A549 (cell line): ENCODE measurements around the gene PDCD4. TPM values are rescaled to one million over a fixed set of nuclear protein-coding genes. Genes with fewer than 3 reads are reported as not detected.

Experiments
- ATAC-seq, 2 experiments: fragments of 200-7000 bp in 1 of 2; fragments of >200 bp in 1 of 2; cut with Nextera tagmentation in 1 of 2; cut with Tn5 transposase in 1 of 2; 3 replicates each; pipeline versions ENCODE4 v1.8.0 to v1.9.1; 2018 to 2020; ENCODE audit warnings: mild to moderate bottlenecking in 1 of 2, moderate library complexity in 1 of 2
- CTCF ChIA-PET: fragments of 300-600 bp; sonication (Branson Sonifier 250); formaldehyde crosslinking; extraction: SDS; loops from one replicate; lab custom pipeline; 2021; ENCODE audit warnings: antibody characterized with exemption, inconsistent platforms; lab: Yijun Ruan, JAX
- POLR2A ChIA-PET: fragments of 350-600 bp; formaldehyde crosslinking; extraction: SDS; loops from one replicate; lab custom pipeline; 2021; ENCODE audit warnings: antibody characterized with exemption, inconsistent platforms; lab: Yijun Ruan, JAX
- DNase-seq, 2 experiments: peaks; one replicate each; pipeline versions ENCODE4 v3.0.0 to v3.0.0-alpha.2; 2011 to 2016; ENCODE audit warnings: low read depth in 1 of 2, low spot score in 1 of 2
- FAIRE-seq: peaks from 2 replicates; lab custom pipeline; 2011; peaks lifted over from hg19 to GRCh38; lab: Jason Lieb, UNC
- H3K27ac ChIP-seq, 2 experiments: fragments of >200 bp; sonication (Bioruptor Twin); formaldehyde crosslinking; 3 replicates each; pipeline ENCODE4 v1.5.1; 2016 to 2017
- H3K4me1 ChIP-seq: fragments of >200 bp; sonication (Bioruptor Twin); formaldehyde crosslinking; 3 replicates; pipeline ENCODE4 v1.6.1; 2016
- H3K4me2 ChIP-seq: fragments of >200 bp; sonication (Bioruptor Twin); formaldehyde crosslinking; 3 replicates; pipeline ENCODE4 v1.6.1; 2016
- H3K4me3 ChIP-seq: fragments of >200 bp; sonication (Bioruptor Twin); formaldehyde crosslinking; 3 replicates; pipeline ENCODE4 v1.5.1; 2016
- H3K9me3 ChIP-seq: fragments of >200 bp; sonication (Bioruptor Twin); formaldehyde crosslinking; 3 replicates; pipeline ENCODE4 v1.6.1; 2016
- CHD2 ChIP-seq: fragments of 150-350 bp; IDR thresholded peaks from 2 replicates; pipeline ENCODE4 v1.6.1; 2014; ENCODE audit warnings: low read length; ENCODE audit not compliant: partially characterized antibody
- HOXB13 ChIP-seq: fragments of 250-450 bp; sonication (Bioruptor Pico); IDR thresholded peaks from 2 replicates; pipeline ENCODE4 v1.5.0; 2020; ENCODE audit warnings: low read depth, mild to moderate bottlenecking, moderate library complexity
- KDM5A ChIP-seq: fragments of 200-600 bp; sonication (generic); IDR thresholded peaks from 2 replicates; pipeline ENCODE4 v1.6.1; 2016; ENCODE audit warnings: antibody characterized with exemption, mild to moderate bottlenecking
- MAFK ChIP-seq: fragments of 450-650 bp; IDR thresholded peaks from 2 replicates; pipeline ENCODE4 v1.6.1; 2014; ENCODE audit not compliant: partially characterized antibody
- SREBF2 ChIP-seq: fragments of 450-650 bp; IDR thresholded peaks from 2 replicates; pipeline ENCODE4 v1.6.1; 2014; ENCODE audit warnings: mild to moderate bottlenecking, moderate library complexity
- TP53 ChIP-seq: fragments of 250-450 bp; sonication (Bioruptor Pico); IDR thresholded peaks from 2 replicates; pipeline ENCODE4 v1.5.0; 2021; ENCODE audit warnings: mild to moderate bottlenecking, moderate library complexity
- WGBS: methylation state at CpG from one replicate; pipeline ENCODE4 v1.1.6; 2017; ENCODE audit errors: missing lambda C conversion rate; 5-methylcytosine and 5-hydroxymethylcytosine counted together
- polyA plus RNA-seq, 4 experiments: library from polyadenylated mRNA; depleted of rRNA in 3 of 4; stranded (reverse); fragments of >200 nt; fragmentation: RNase III in 1 of 4; extraction: RNeasy Plus Mini Kit Qiagen cat#74134 plus additional on column Dnase treatment in 1 of 4; gene quantifications; 2 replicates in 3 of 4; 3 replicates in 1 of 4; pipeline ENCODE4 v1.2.3, GENCODE V29; 2011 to 2017
- TF ChIP-seq, protein P1 (sequence below): IDR thresholded peaks from 2 replicates; pipeline ENCODE4 v1.6.1; 2012; ENCODE audit warnings: low read depth, borderline replicate concordance
- TF ChIP-seq, protein P2 (sequence below): IDR thresholded peaks from 2 replicates; pipeline ENCODE4 v1.6.1; 2012

The PDCD4 gene
- polyA plus RNA-seq, 2 of the 4 experiments (the other 2 are of a cell fraction), result 42.7 to 71.4 TPM

DNA sequence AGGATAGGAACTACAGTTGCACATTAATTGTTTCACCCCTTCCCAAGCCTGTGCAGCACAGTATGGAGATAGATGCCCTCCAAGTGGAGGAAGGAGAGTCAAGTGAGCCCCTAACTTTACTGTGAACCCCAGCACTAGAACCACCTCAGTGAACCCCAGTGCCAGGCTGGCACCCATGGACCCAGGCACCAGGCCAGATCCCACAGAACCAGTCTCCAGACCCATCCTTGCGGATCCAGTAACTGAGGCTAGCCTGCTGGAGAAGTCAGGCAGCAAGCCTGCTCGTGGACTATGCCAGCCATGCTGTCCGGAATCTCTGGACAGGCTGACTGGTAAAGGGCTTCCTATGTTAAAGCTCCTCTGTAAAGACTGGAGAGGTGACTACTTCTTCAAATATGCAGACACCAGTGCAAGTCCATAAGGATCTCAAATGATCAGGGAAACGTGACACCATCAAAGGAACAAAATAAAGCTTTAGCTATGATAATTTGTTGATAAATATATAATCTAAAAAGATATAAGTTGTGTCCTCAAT, 75.4 kb downstream of the PDCD4 start:
- 99% methylated on average over 2 of the region's 4 CpGs for WGBS
- ATAC-seq, result no peak
- FAIRE-seq, result no peak
- no peak for DNase-seq
- POLR2A ChIA-PET, result no interaction called here
- CTCF ChIA-PET, result no interaction called here
- Histone ChIP-seq H3K4me2 (no peak overlapping the region), H3K27ac (no peak overlapping the region)
- TF ChIP-seq HOXB13 (CRISPR knock-in tag) (no peak), CHD2 (no peak), KDM5A (no peak), TP53 (CRISPR knock-in tag) (no peak), MAFK (no peak), SREBF2 (no peak)
- TF ChIP-seq, protein P1, sequence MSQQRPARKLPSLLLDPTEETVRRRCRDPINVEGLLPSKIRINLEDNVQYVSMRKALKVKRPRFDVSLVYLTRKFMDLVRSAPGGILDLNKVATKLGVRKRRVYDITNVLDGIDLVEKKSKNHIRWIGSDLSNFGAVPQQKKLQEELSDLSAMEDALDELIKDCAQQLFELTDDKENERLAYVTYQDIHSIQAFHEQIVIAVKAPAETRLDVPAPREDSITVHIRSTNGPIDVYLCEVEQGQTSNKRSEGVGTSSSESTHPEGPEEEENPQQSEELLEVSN, result no peak
- TF ChIP-seq, protein P2, sequence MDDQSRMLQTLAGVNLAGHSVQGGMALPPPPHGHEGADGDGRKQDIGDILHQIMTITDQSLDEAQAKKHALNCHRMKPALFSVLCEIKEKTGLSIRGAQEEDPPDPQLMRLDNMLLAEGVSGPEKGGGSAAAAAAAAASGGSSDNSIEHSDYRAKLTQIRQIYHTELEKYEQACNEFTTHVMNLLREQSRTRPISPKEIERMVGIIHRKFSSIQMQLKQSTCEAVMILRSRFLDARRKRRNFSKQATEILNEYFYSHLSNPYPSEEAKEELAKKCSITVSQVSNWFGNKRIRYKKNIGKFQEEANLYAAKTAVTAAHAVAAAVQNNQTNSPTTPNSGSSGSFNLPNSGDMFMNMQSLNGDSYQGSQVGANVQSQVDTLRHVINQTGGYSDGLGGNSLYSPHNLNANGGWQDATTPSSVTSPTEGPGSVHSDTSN, result no peak
- TF ChIP-seq, all 56 proteins: peak for 0
- Histone ChIP-seq H3K4me3 (no peak overlapping the region), H3K4me1 (no peaks in the 10 kb centered on the region), H3K9me3 (no peaks in the 10 kb centered on the region)

Other genes starting within 250 kb of the PDCD4 start
- gene RBM20, start 227.6 kb upstream of the PDCD4 start, polyA plus RNA-seq (2011; rRNA removed), result 1.5 and 2.0 TPM in 2 replicates
- gene RBM20, start 227.6 kb upstream of the PDCD4 start, polyA plus RNA-seq (2017; fragmentation: RNase III; extraction: RNeasy Plus Mini Kit Qiagen cat#74134 plus additional on column Dnase treatment), result 1.7 to 2.0 TPM (median 1.8 TPM) in 3 replicates
- gene BBIP1, start 47.3 kb downstream of the PDCD4 start, polyA plus RNA-seq (2011; rRNA removed), result 73.5 and 83.4 TPM in 2 replicates
- gene BBIP1, start 47.3 kb downstream of the PDCD4 start, polyA plus RNA-seq (2017; fragmentation: RNase III; extraction: RNeasy Plus Mini Kit Qiagen cat#74134 plus additional on column Dnase treatment), result 57.2 to 64.1 TPM (median 59.6 TPM) in 3 replicates
- 32.1 and 33.1 TPM in 2 replicates for gene SHOC2, start 47.7 kb downstream of the PDCD4 start, polyA plus RNA-seq (2011; rRNA removed)
- 17.7 to 20.5 TPM (median 20.3 TPM) in 3 replicates for gene SHOC2, start 47.7 kb downstream of the PDCD4 start, polyA plus RNA-seq (2017; fragmentation: RNase III; extraction: RNeasy Plus Mini Kit Qiagen cat#74134 plus additional on column Dnase treatment)
- gene ADRA2A, start 205.1 kb downstream of the PDCD4 start, polyA plus RNA-seq (2011; rRNA removed), result not detected in 2 replicates
- not detected in 3 replicates for gene ADRA2A, start 205.1 kb downstream of the PDCD4 start, polyA plus RNA-seq (2017; fragmentation: RNase III; extraction: RNeasy Plus Mini Kit Qiagen cat#74134 plus additional on column Dnase treatment)